ENCODE results near the gene KLC4. TPM values are rescaled to one million over a fixed set of nuclear protein-coding genes. Genes with fewer than 3 reads are reported as not detected.

Gene KLC4
- total and polyA plus RNA-seq, 9 of the 15 experiments (the other 6 are each of a cell fraction or from before 2014, with no cell fraction given), result 1.7 to 16.2 (median 7.7) TPM

DNA sequence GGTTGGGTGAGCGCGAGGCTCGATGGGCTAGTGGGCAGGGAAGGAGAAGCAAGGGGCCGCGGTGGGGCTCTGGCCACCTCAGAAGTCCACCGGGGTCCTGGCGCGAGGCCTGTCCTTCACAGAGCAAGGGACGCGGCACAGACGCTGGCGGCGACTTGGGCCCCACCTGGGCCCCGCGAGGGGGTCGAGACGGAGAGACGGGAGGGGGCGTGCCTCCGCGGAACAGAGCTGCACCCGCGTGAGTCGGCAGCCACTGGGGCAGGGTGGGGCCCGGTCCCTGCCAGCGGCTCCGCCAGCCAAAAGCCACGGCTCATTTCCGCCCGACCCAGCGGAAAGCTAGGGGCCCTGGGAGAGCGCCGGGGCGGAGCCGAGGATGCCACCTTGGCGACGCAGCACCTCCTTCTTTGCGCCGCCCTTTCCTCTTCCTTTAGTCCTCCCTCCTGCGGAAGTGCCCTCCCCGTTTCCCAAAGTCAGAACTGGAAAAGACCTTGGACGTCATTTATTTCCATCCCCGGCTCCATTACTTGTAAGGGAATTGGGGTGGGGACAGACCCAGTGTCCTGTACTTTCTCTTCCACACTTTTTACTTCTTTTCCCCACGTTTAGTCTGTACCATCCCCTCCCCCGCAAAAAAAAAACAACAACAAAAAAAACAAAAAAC, 5.8 kb upstream of the KLC4 start, which contains the start of gene CUL7 (continued):
- TF ChIP-seq ARID2 (IDR thresholded peaks at IDR 0.05) (no peak), SPI1 (IDR thresholded peaks at IDR 0.05; ENCODE audit: borderline replicate concordance, low read depth, low read length) (peak; percentile 90), NUFIP1 (IDR thresholded peaks at IDR 0.05; ENCODE audit: partially characterized antibody) (no peak), ZNF174 (CRISPR knock-in tag; IDR thresholded peaks at IDR 0.05) (peak; percentile 81; the same call in 1 of the 2 replicates), CC2D1A (IDR thresholded peaks at IDR 0.05) (peak; percentile 92; the same call in 1 of the 2 replicates), ZKSCAN8 (CRISPR knock-in tag; IDR thresholded peaks at IDR 0.05) (no peak), TAF15 (IDR thresholded peaks at IDR 0.05; ENCODE audit: low read depth, low read length) (no peak), CCAR2 (IDR thresholded peaks at IDR 0.05; ENCODE audit: low read depth, low read length) (no peak), ZNF589 (CRISPR knock-in tag; IDR thresholded peaks at IDR 0.05; ENCODE audit: low read depth) (no peak), PCBP1 (IDR thresholded peaks at IDR 0.05; ENCODE audit: low read depth, low read length, poor library complexity, severe bottlenecking) (peak; percentile 87), ZNF583 (CRISPR knock-in tag; IDR thresholded peaks at IDR 0.05) (peak; percentile 80), NBN (IDR thresholded peaks at IDR 0.05; ENCODE audit: low read depth) (peak; percentile 91; the same call in 1 of the 2 replicates)
- TF ChIP-seq, protein P1, sequence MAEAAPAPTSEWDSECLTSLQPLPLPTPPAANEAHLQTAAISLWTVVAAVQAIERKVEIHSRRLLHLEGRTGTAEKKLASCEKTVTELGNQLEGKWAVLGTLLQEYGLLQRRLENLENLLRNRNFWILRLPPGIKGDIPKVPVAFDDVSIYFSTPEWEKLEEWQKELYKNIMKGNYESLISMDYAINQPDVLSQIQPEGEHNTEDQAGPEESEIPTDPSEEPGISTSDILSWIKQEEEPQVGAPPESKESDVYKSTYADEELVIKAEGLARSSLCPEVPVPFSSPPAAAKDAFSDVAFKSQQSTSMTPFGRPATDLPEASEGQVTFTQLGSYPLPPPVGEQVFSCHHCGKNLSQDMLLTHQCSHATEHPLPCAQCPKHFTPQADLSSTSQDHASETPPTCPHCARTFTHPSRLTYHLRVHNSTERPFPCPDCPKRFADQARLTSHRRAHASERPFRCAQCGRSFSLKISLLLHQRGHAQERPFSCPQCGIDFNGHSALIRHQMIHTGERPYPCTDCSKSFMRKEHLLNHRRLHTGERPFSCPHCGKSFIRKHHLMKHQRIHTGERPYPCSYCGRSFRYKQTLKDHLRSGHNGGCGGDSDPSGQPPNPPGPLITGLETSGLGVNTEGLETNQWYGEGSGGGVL (CRISPR knock-in tag; IDR thresholded peaks at IDR 0.05), result no peak
- TF ChIP-seq, protein P2, sequence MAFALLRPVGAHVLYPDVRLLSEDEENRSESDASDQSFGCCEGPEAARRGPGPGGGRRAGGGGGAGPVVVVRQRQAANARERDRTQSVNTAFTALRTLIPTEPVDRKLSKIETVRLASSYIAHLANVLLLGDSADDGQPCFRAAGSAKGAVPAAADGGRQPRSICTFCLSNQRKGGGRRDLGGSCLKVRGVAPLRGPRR (CRISPR knock-in tag; IDR thresholded peaks at IDR 0.05), result no peak
- TF ChIP-seq, protein P3, sequence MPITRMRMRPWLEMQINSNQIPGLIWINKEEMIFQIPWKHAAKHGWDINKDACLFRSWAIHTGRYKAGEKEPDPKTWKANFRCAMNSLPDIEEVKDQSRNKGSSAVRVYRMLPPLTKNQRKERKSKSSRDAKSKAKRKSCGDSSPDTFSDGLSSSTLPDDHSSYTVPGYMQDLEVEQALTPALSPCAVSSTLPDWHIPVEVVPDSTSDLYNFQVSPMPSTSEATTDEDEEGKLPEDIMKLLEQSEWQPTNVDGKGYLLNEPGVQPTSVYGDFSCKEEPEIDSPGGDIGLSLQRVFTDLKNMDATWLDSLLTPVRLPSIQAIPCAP (CRISPR knock-in tag; IDR thresholded peaks at IDR 0.05; ENCODE audit: borderline replicate concordance), result no peak
- TF ChIP-seq, protein P4, sequence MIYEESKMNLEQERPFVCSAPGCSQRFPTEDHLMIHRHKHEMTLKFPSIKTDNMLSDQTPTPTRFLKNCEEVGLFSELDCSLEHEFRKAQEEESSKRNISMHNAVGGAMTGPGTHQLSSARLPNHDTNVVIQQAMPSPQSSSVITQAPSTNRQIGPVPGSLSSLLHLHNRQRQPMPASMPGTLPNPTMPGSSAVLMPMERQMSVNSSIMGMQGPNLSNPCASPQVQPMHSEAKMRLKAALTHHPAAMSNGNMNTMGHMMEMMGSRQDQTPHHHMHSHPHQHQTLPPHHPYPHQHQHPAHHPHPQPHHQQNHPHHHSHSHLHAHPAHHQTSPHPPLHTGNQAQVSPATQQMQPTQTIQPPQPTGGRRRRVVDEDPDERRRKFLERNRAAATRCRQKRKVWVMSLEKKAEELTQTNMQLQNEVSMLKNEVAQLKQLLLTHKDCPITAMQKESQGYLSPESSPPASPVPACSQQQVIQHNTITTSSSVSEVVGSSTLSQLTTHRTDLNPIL (CRISPR knock-in tag; IDR thresholded peaks at IDR 0.05), result peak; percentile 81; the same call in 1 of the 2 replicates
- TF ChIP-seq, protein P5, sequence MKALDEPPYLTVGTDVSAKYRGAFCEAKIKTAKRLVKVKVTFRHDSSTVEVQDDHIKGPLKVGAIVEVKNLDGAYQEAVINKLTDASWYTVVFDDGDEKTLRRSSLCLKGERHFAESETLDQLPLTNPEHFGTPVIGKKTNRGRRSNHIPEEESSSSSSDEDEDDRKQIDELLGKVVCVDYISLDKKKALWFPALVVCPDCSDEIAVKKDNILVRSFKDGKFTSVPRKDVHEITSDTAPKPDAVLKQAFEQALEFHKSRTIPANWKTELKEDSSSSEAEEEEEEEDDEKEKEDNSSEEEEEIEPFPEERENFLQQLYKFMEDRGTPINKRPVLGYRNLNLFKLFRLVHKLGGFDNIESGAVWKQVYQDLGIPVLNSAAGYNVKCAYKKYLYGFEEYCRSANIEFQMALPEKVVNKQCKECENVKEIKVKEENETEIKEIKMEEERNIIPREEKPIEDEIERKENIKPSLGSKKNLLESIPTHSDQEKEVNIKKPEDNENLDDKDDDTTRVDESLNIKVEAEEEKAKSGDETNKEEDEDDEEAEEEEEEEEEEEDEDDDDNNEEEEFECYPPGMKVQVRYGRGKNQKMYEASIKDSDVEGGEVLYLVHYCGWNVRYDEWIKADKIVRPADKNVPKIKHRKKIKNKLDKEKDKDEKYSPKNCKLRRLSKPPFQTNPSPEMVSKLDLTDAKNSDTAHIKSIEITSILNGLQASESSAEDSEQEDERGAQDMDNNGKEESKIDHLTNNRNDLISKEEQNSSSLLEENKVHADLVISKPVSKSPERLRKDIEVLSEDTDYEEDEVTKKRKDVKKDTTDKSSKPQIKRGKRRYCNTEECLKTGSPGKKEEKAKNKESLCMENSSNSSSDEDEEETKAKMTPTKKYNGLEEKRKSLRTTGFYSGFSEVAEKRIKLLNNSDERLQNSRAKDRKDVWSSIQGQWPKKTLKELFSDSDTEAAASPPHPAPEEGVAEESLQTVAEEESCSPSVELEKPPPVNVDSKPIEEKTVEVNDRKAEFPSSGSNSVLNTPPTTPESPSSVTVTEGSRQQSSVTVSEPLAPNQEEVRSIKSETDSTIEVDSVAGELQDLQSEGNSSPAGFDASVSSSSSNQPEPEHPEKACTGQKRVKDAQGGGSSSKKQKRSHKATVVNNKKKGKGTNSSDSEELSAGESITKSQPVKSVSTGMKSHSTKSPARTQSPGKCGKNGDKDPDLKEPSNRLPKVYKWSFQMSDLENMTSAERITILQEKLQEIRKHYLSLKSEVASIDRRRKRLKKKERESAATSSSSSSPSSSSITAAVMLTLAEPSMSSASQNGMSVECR (CRISPR knock-in tag; IDR thresholded peaks at IDR 0.05), result peak; percentile 96
